Measurements from ENCODE around the gene MTIF3. TPM values are rescaled to one million over a fixed set of nuclear protein-coding genes. Genes with fewer than 3 reads are reported as not detected.

Gene MTIF3
- polyA plus RNA-seq, 1 of the 3 experiments (the other 2 are of a cell fraction) = 29.5 TPM

DNA sequence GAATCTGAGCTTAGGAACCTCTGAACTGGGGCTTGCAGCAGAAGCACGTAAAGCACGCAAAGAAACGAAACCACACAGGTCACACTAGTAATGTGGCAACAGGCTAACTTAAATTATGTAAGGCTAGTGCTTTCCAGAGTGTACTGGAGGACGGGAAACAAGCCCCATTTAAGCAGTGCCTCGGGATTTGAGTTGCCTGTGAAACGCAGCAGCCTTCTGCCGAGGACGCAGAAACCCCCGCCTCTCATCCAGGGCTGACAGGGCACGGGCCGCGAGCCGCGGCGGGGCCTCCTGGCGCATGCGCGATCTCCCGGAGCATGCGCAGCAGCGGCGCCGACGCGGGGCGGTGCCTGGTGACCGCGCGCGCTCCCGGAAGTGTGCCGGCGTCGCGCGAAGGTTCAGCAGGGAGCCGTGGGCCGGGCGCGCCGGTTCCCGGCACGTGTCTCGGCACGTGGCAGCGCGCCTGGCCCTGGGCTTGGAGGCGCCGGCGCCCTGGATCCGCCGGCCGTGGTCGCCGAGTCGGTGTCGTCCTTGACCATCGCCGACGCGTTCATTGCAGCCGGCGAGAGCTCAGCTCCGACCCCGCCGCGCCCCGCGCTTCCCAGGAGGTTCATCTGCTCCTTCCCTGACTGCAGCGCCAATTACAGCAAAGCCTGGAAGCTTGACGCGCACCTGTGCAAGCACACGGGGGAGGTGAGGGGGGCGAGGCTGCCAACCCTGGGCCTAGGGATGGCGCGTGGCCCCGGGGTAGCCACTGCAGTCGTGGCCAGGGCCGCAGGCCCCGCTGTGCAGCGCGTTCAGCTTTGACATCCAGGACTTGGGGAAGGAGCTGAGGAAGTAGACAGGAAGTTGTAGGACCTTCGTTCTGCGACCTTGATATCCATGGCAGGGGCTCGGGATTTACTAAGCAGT, 25.9 kb downstream of the MTIF3 start, which contains the start of gene GTF3A:
GTF3A (plus strand) TSS at position 374 of the 912 bp plus-strand sequence.
- peaks cover 11 to 15% of the 10 kb centered on the region in 2 experiments for H3K36me3 ChIP-seq (replicated peaks in 1 of 2; ENCODE audit: control insufficient read depth in 1 of 2, insufficient read depth in 2 of 2, low read length in 1 of 2)
- H3K4me1 ChIP-seq (ENCODE audit: control insufficient read depth in 1 of 2, insufficient read depth in 2 of 2, low read depth in 1 of 2, low read length in 1 of 2) = peaks cover 10 to 21% of the 10 kb centered on the region in 2 experiments
- peak within 1 kb of the TSS; percentile 98 for H3K4me2 ChIP-seq
- 0% methylated on average over 19 of the region's 85 CpGs for WGBS (ENCODE audit: low lambda C conversion rate)
- H3K9ac ChIP-seq = peak within 1 kb of the TSS; percentile 72
- H3K27me3 ChIP-seq (ENCODE audit: insufficient read depth) = no peaks in the 10 kb centered on the region
- no peaks in the 10 kb centered on the region for H3K9me3 ChIP-seq
- H3K9me2 ChIP-seq = no peaks in the 10 kb centered on the region
- peaks cover 12% of the 10 kb centered on the region; the same call in 1 of the 2 replicates for H4K20me1 ChIP-seq (ENCODE audit: insufficient read depth)
- peak within 1 kb of the TSS; percentile 74 to 88 for H3K4me3 ChIP-seq (ENCODE audit: low read depth in 2 of 2, low read length in 1 of 2)
- peak; percentile 98 for DNase-seq
- CTCF ChIA-PET = interaction anchor here (0.6 to 3.0 kb wide), 5 partner anchors 13 to 277 kb away, joined by 3 to 16 read pairs (median 5); no protein-coding TSS in a partner anchor
- peaks cover 26% of the 10 kb centered on the region for H3K79me2 ChIP-seq (ENCODE audit: insufficient read depth)
- peak within 1 kb of the TSS; percentile 93 for H2AFZ ChIP-seq (ENCODE audit: low read depth)
- H3K27ac ChIP-seq (ENCODE audit: low read depth in 2 of 2, low read length in 1 of 2) = peak within 1 kb of the TSS; percentile 64 to 67
- POLR2A ChIA-PET = no interaction called here
- H3F3A ChIP-seq (replicated peaks; ENCODE audit: insufficient read depth) = no peaks in the 10 kb centered on the region
- peak; percentile 99 for TF ChIP-seq MXI1 (IDR thresholded peaks at IDR 0.05; ENCODE audit: low read depth, low read length)
- no peak for TF ChIP-seq NFIC (IDR thresholded peaks at IDR 0.05; ENCODE audit: borderline replicate concordance)
- TF ChIP-seq, protein P1, sequence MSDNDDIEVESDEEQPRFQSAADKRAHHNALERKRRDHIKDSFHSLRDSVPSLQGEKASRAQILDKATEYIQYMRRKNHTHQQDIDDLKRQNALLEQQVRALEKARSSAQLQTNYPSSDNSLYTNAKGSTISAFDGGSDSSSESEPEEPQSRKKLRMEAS (IDR thresholded peaks at IDR 0.05; ENCODE audit: low read depth) = peak; percentile 93
- TF ChIP-seq, protein P2, sequence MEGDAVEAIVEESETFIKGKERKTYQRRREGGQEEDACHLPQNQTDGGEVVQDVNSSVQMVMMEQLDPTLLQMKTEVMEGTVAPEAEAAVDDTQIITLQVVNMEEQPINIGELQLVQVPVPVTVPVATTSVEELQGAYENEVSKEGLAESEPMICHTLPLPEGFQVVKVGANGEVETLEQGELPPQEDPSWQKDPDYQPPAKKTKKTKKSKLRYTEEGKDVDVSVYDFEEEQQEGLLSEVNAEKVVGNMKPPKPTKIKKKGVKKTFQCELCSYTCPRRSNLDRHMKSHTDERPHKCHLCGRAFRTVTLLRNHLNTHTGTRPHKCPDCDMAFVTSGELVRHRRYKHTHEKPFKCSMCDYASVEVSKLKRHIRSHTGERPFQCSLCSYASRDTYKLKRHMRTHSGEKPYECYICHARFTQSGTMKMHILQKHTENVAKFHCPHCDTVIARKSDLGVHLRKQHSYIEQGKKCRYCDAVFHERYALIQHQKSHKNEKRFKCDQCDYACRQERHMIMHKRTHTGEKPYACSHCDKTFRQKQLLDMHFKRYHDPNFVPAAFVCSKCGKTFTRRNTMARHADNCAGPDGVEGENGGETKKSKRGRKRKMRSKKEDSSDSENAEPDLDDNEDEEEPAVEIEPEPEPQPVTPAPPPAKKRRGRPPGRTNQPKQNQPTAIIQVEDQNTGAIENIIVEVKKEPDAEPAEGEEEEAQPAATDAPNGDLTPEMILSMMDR (IDR thresholded peaks at IDR 0.05) = no peak
- TF ChIP-seq RFX5 (IDR thresholded peaks at IDR 0.05; ENCODE audit: low read length) = no peak
- peak; percentile 99 for TF ChIP-seq NRF1 (IDR thresholded peaks at IDR 0.05; ENCODE audit: low read depth, low read length)
- TF ChIP-seq, protein P3, sequence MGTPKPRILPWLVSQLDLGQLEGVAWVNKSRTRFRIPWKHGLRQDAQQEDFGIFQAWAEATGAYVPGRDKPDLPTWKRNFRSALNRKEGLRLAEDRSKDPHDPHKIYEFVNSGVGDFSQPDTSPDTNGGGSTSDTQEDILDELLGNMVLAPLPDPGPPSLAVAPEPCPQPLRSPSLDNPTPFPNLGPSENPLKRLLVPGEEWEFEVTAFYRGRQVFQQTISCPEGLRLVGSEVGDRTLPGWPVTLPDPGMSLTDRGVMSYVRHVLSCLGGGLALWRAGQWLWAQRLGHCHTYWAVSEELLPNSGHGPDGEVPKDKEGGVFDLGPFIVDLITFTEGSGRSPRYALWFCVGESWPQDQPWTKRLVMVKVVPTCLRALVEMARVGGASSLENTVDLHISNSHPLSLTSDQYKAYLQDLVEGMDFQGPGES (IDR thresholded peaks at IDR 0.05; ENCODE audit: low read depth, low read length) = no peak
- TF ChIP-seq RAD21 (IDR thresholded peaks at IDR 0.05; ENCODE audit: low read length) = no peak
- TF ChIP-seq, protein P4, sequence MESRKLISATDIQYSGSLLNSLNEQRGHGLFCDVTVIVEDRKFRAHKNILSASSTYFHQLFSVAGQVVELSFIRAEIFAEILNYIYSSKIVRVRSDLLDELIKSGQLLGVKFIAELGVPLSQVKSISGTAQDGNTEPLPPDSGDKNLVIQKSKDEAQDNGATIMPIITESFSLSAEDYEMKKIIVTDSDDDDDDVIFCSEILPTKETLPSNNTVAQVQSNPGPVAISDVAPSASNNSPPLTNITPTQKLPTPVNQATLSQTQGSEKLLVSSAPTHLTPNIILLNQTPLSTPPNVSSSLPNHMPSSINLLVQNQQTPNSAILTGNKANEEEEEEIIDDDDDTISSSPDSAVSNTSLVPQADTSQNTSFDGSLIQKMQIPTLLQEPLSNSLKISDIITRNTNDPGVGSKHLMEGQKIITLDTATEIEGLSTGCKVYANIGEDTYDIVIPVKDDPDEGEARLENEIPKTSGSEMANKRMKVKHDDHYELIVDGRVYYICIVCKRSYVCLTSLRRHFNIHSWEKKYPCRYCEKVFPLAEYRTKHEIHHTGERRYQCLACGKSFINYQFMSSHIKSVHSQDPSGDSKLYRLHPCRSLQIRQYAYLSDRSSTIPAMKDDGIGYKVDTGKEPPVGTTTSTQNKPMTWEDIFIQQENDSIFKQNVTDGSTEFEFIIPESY (IDR thresholded peaks at IDR 0.05; ENCODE audit: borderline replicate concordance, low read depth) = no peak
- no peak for TF ChIP-seq FOXM1 (IDR thresholded peaks at IDR 0.05; ENCODE audit: low read depth)
- peak; percentile 55; the same call in 1 of the 2 replicates for TF ChIP-seq ELF1 (IDR thresholded peaks at IDR 0.05)
- no peak for TF ChIP-seq FOXJ3 (CRISPR knock-in tag; IDR thresholded peaks at IDR 0.05)
- TF ChIP-seq MEF2A (IDR thresholded peaks at IDR 0.05; ENCODE audit: borderline replicate concordance, low read depth) = no peak
- TF ChIP-seq TEAD4 (IDR thresholded peaks at IDR 0.05; ENCODE audit: borderline replicate concordance, insufficient read depth) = no peak
- no peak for TF ChIP-seq RCOR1 (IDR thresholded peaks at IDR 0.05; ENCODE audit: low read length)
- TF ChIP-seq JUND (IDR thresholded peaks at IDR 0.05) = no peak
- no peak for TF ChIP-seq CHD2 (IDR thresholded peaks at IDR 0.05; ENCODE audit: low read length, partially characterized antibody)
- TF ChIP-seq, protein P5, sequence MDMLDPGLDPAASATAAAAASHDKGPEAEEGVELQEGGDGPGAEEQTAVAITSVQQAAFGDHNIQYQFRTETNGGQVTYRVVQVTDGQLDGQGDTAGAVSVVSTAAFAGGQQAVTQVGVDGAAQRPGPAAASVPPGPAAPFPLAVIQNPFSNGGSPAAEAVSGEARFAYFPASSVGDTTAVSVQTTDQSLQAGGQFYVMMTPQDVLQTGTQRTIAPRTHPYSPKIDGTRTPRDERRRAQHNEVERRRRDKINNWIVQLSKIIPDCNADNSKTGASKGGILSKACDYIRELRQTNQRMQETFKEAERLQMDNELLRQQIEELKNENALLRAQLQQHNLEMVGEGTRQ (IDR thresholded peaks at IDR 0.05; ENCODE audit: borderline replicate concordance, low read depth, low read length) = no peak
- peak; percentile 28; the same call in 1 of the 2 replicates for TF ChIP-seq GABPA (IDR thresholded peaks at IDR 0.05; ENCODE audit: low read depth)
- TF ChIP-seq TCF12 (IDR thresholded peaks at IDR 0.05) = no peak
- TF ChIP-seq TAF1 (IDR thresholded peaks at IDR 0.05; ENCODE audit: borderline replicate concordance, low read depth, low read length) = no peak
- no peak for TF ChIP-seq EP300 (IDR thresholded peaks at IDR 0.05; ENCODE audit: borderline replicate concordance in 1 of 2, low read depth in 1 of 2, low read length in 1 of 2)
- no peak for TF ChIP-seq GATA2 (CRISPR knock-in tag; IDR thresholded peaks at IDR 0.05)
- peak; percentile 87; the same call in 1 of the 2 replicates for TF ChIP-seq POLR2AphosphoS5 (IDR thresholded peaks at IDR 0.05; ENCODE audit: low read depth, low read length)
- TF ChIP-seq, protein P6, sequence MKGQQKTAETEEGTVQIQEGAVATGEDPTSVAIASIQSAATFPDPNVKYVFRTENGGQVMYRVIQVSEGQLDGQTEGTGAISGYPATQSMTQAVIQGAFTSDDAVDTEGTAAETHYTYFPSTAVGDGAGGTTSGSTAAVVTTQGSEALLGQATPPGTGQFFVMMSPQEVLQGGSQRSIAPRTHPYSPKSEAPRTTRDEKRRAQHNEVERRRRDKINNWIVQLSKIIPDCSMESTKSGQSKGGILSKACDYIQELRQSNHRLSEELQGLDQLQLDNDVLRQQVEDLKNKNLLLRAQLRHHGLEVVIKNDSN (IDR thresholded peaks at IDR 0.05; ENCODE audit: borderline replicate concordance, low read depth) = peak; percentile 51; the same call in 1 of the 2 replicates
